Measurements from ENCODE around the gene TRAPPC3.

TRAPPC3 gene

GRCh38 chr1:36091698-36092097 lies 57.6 kb downstream of the TRAPPC3 start:
- no peaks in the 10 kb centered on the region for H3K27me3 ChIP-seq (ENCODE audit: low read length)
- no peaks in the 10 kb centered on the region for H3K9me3 ChIP-seq (ENCODE audit: insufficient read depth, low read length)
- H3F3A ChIP-seq (ENCODE audit: insufficient read depth) = no peaks in the 10 kb centered on the region
- H3K9me2 ChIP-seq (replicated peaks; ENCODE audit: insufficient read depth, low read length) = no peaks in the 10 kb centered on the region
- no peaks in the 10 kb centered on the region for H4K20me1 ChIP-seq (ENCODE audit: low read depth, low read length)
- H3K9ac ChIP-seq (ENCODE audit: low read length) = no peak overlapping the region
- peaks cover 14% of the 10 kb centered on the region for H3K79me2 ChIP-seq (ENCODE audit: insufficient read depth, low read length)
- TF ChIP-seq, protein P1, sequence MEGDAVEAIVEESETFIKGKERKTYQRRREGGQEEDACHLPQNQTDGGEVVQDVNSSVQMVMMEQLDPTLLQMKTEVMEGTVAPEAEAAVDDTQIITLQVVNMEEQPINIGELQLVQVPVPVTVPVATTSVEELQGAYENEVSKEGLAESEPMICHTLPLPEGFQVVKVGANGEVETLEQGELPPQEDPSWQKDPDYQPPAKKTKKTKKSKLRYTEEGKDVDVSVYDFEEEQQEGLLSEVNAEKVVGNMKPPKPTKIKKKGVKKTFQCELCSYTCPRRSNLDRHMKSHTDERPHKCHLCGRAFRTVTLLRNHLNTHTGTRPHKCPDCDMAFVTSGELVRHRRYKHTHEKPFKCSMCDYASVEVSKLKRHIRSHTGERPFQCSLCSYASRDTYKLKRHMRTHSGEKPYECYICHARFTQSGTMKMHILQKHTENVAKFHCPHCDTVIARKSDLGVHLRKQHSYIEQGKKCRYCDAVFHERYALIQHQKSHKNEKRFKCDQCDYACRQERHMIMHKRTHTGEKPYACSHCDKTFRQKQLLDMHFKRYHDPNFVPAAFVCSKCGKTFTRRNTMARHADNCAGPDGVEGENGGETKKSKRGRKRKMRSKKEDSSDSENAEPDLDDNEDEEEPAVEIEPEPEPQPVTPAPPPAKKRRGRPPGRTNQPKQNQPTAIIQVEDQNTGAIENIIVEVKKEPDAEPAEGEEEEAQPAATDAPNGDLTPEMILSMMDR (IDR thresholded peaks at IDR 0.05; ENCODE audit: insufficient read depth, low read length, poor library complexity, severe bottlenecking) = no peak
- TF ChIP-seq EZH2phosphoT487 (conservative IDR thresholded peaks at IDR 0.05; ENCODE audit: low read length) = no peak
- H2AFZ ChIP-seq (ENCODE audit: low read depth, low read length, severe bottlenecking) = no peak overlapping the region
- no peak overlapping the region for H3K4me3 ChIP-seq (ENCODE audit: insufficient read depth, low read length, poor library complexity, severe bottlenecking)
- H3K27ac ChIP-seq (ENCODE audit: low read depth, low read length) = no peak overlapping the region
- no peaks in the 10 kb centered on the region for H3K36me3 ChIP-seq (ENCODE audit: low read length)
- H3K4me2 ChIP-seq (ENCODE audit: low read depth, low read length, poor library complexity, severe bottlenecking) = no peak overlapping the region

GRCh38 chr1:36091141-36091540 lies 58.1 kb downstream of the TRAPPC3 start:
- H3K4me2 ChIP-seq (ENCODE audit: low read depth, low read length, poor library complexity, severe bottlenecking) = no peak overlapping the region
- TF ChIP-seq EZH2phosphoT487 (conservative IDR thresholded peaks at IDR 0.05; ENCODE audit: low read length) = no peak
- TF ChIP-seq, protein P1 (IDR thresholded peaks at IDR 0.05; ENCODE audit: insufficient read depth, low read length, poor library complexity, severe bottlenecking) = no peak
- no peaks in the 10 kb centered on the region for H3K9me3 ChIP-seq (ENCODE audit: insufficient read depth, low read length)
- no peak overlapping the region for H3K9ac ChIP-seq (ENCODE audit: low read length)
- no peaks in the 10 kb centered on the region for H3K36me3 ChIP-seq (ENCODE audit: low read length)
- no peak overlapping the region for H3K4me3 ChIP-seq (ENCODE audit: insufficient read depth, low read length, poor library complexity, severe bottlenecking)
- H3F3A ChIP-seq (ENCODE audit: insufficient read depth) = no peaks in the 10 kb centered on the region
- no peaks in the 10 kb centered on the region for H4K20me1 ChIP-seq (ENCODE audit: low read depth, low read length)
- H3K79me2 ChIP-seq (ENCODE audit: insufficient read depth, low read length) = peaks cover 14% of the 10 kb centered on the region
- no peaks in the 10 kb centered on the region for H3K9me2 ChIP-seq (replicated peaks; ENCODE audit: insufficient read depth, low read length)
- H2AFZ ChIP-seq (ENCODE audit: low read depth, low read length, severe bottlenecking) = no peak overlapping the region
- H3K27ac ChIP-seq (ENCODE audit: low read depth, low read length) = no peak overlapping the region
- no peaks in the 10 kb centered on the region for H3K27me3 ChIP-seq (ENCODE audit: low read length)

GRCh38 chr1:36089393-36090121 lies 59.7 kb downstream of the TRAPPC3 start:
- no peaks in the 10 kb centered on the region for H4K20me1 ChIP-seq (ENCODE audit: low read depth, low read length)
- H3K36me3 ChIP-seq (ENCODE audit: low read length) = no peaks in the 10 kb centered on the region
- peaks cover 14% of the 10 kb centered on the region for H3K79me2 ChIP-seq (ENCODE audit: insufficient read depth, low read length)
- H3K4me3 ChIP-seq (ENCODE audit: insufficient read depth, low read length, poor library complexity, severe bottlenecking) = peak overlapping the region; percentile 96
- TF ChIP-seq, protein P1 (IDR thresholded peaks at IDR 0.05; ENCODE audit: insufficient read depth, low read length, poor library complexity, severe bottlenecking) = no peak
- TF ChIP-seq EZH2phosphoT487 (conservative IDR thresholded peaks at IDR 0.05; ENCODE audit: low read length) = no peak
- H3K27ac ChIP-seq (ENCODE audit: low read depth, low read length) = no peak overlapping the region
- H3F3A ChIP-seq (ENCODE audit: insufficient read depth) = no peaks in the 10 kb centered on the region
- peak overlapping the region; percentile 91 for H3K4me2 ChIP-seq (ENCODE audit: low read depth, low read length, poor library complexity, severe bottlenecking)
- peak overlapping the region; percentile 91 for H3K9ac ChIP-seq (ENCODE audit: low read length)
- no peaks in the 10 kb centered on the region for H3K9me2 ChIP-seq (replicated peaks; ENCODE audit: insufficient read depth, low read length)
- H3K9me3 ChIP-seq (ENCODE audit: insufficient read depth, low read length) = no peaks in the 10 kb centered on the region
- peak overlapping the region; percentile 99 for H2AFZ ChIP-seq (ENCODE audit: low read depth, low read length, severe bottlenecking)
- no peaks in the 10 kb centered on the region for H3K27me3 ChIP-seq (ENCODE audit: low read length)

Data from SU-DHL-6 (cell line).